Skin epidermis (tissue), 12 donors: ENCODE measurements around the gene CD79A.

Experiments
- H3K27ac ChIP-seq, 21 experiments: fragments of 200-600 bp; sonication (generic) in 11 of 21; one replicate each; pipeline ENCODE4 v1.5.0; 2020; ENCODE audit warnings: mild to moderate bottlenecking in 3 of 21, inconsistent platforms in 2 of 21, moderate library complexity in 2 of 21
- H3K4me3 ChIP-seq, 7 experiments: fragments of 200-600 bp; sonication (generic) in 2 of 7; one replicate each; pipeline ENCODE4 v1.5.0; 2020; ENCODE audit warnings: inconsistent platforms in 2 of 7, mild to moderate bottlenecking in 2 of 7, moderate library complexity in 1 of 7

Gene CD79A

GRCh38 chr19:41880329-41880708 lies 3.2 kb downstream of the CD79A start:
- H3K4me3 ChIP-seq, result no peak overlapping the region
- H3K27ac ChIP-seq, result peak overlapping the region in 2 of 21 experiments; percentile 21 to 38

GRCh38 chr19:41882568-41883462 lies 5.7 kb downstream of the CD79A start, which contains the start of gene ARHGEF1:
Gene ARHGEF1, plus strand, starts transcription at chr19:41883184. Its CDS starts 4,899 bp downstream, at chr19:41888083.
- Histone ChIP-seq H3K4me3 (peak within 1 kb of the TSS; percentile 67 to 100 (median 81)), H3K27ac (peak within 1 kb of the TSS; percentile 87 to 100 (median 95))

GRCh38 chr19:41883463-41883820 lies 6.4 kb downstream of the CD79A start:
- peak overlapping the region; percentile 87 to 100 (median 95) for H3K27ac ChIP-seq
- H3K4me3 ChIP-seq, result peak overlapping the region; percentile 67 to 100 (median 81)

- Histone ChIP-seq H3K4me3 (peak overlapping the region; percentile 67 to 100 (median 81)), H3K27ac (peak overlapping the region; percentile 87 to 100 (median 95))
Measured at GRCh38 chr19:41883821-41884733, 7.0 kb downstream of the CD79A start.

GRCh38 chr19:41886761-41887710 lies 10.0 kb downstream of the CD79A start:
- H3K27ac ChIP-seq, result peak overlapping the region in 19 of 21 experiments; percentile 14 to 99 (median 70)
- H3K4me3 ChIP-seq, result peak overlapping the region in 6 of 7 experiments; percentile 8 to 23 (median 14)

- Histone ChIP-seq H3K27ac (peak overlapping the region in 19 of 21 experiments; percentile 14 to 99 (median 70)), H3K4me3 (peak overlapping the region in 4 of 7 experiments; percentile 8 to 23 (median 16))
Measured at GRCh38 chr19:41887711-41888382, 10.8 kb downstream of the CD79A start.

- no peak overlapping the region for H3K4me3 ChIP-seq
- peak overlapping the region in 8 of 21 experiments; percentile 3 to 99 (median 83) for H3K27ac ChIP-seq
Measured at GRCh38 chr19:41888926-41889325, 11.8 kb downstream of the CD79A start.

GRCh38 chr19:41889896-41890295 lies 12.8 kb downstream of the CD79A start:
- H3K4me3 ChIP-seq, result no peak overlapping the region
- H3K27ac ChIP-seq, result no peak overlapping the region

GRCh38 chr19:41890936-41891335 lies 13.9 kb downstream of the CD79A start:
- Histone ChIP-seq H3K27ac (no peak overlapping the region), H3K4me3 (no peak overlapping the region)

- no peak overlapping the region for H3K4me3 ChIP-seq
- peak overlapping the region in 2 of 21 experiments; percentile 10 to 51 for H3K27ac ChIP-seq
Measured at GRCh38 chr19:41892173-41892902, 15.3 kb downstream of the CD79A start.

- H3K4me3 ChIP-seq, result no peak overlapping the region
Measured at GRCh38 chr19:41893899-41894298, 16.8 kb downstream of the CD79A start.

GRCh38 chr19:41894350-41894749 lies 17.3 kb downstream of the CD79A start:
- peak overlapping the region in 1 of 21 experiments; percentile 5 for H3K27ac ChIP-seq

More at GRCh38 chr19:41893899-41894298, 16.8 kb downstream of the CD79A start:
- H3K27ac ChIP-seq, result no peak overlapping the region

GRCh38 chr19:41895745-41896580 lies 18.9 kb downstream of the CD79A start:
- Histone ChIP-seq H3K27ac (no peak overlapping the region), H3K4me3 (no peak overlapping the region)

More at GRCh38 chr19:41894350-41894749, 17.3 kb downstream of the CD79A start:
- H3K4me3 ChIP-seq, result no peak overlapping the region

- Histone ChIP-seq H3K27ac (no peak overlapping the region), H3K4me3 (no peak overlapping the region)
Measured at GRCh38 chr19:41896581-41896942, 19.5 kb downstream of the CD79A start.

GRCh38 chr19:41897181-41897580 lies 20.1 kb downstream of the CD79A start:
- no peak overlapping the region for H3K27ac ChIP-seq
- H3K4me3 ChIP-seq, result no peak overlapping the region

GRCh38 chr19:41897820-41898219 lies 20.7 kb downstream of the CD79A start:
- H3K27ac ChIP-seq, result no peak overlapping the region
- H3K4me3 ChIP-seq, result no peak overlapping the region

- Histone ChIP-seq H3K27ac (no peak overlapping the region), H3K4me3 (no peak overlapping the region)
Measured at GRCh38 chr19:41898235-41898634, 21.2 kb downstream of the CD79A start.
